ENCODE results near the gene DHX15.

Gene DHX15

DNA sequence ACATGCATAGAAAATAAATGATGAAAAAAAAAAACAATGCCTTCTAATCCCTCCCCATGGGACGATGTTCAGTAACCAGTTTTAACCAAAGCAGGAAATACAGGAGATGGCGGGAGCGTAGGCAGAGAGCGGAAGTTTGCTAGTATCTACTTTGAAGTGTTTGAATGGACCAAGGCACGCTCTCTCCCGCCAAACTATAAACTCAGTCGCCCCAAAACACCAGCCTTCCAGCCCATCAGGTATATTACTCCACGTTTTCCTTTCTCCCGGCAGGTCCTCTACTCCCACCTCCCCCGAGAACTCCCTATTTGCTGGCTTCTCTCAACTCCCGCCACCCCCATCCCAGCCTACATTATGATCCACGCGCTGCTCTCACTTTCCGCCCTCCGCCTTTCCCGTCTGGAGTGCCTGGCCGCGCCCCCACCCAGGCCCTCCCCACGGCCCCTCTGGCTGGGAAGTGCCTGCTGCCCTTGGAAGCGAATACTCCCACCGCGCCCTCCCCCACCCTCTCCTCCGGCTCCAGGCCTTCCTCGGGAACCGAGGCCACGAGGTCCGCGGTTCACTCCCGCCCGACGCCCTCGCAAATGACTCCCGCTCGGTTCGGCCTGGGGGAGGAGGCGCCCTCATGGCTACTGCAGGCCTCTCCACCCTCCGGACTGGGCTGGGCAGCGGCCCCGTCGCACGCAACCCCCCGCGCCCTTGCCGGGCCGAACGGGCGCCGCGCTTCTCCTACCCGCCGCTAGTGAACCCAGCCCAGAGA is 723 bp downstream of the DHX15 start:
- peak; percentile 4 to 21 for DNase-seq (ENCODE audit: low read depth in 2 of 2, low spot score in 1 of 2)

- DNase-seq (ENCODE audit: low read depth in 2 of 2, low spot score in 1 of 2), result no peak
Observed at GRCh38 chr4:24582235-24582832, 2.0 kb downstream of the DHX15 start.

GRCh38 chr4:24578364-24578763 is 6.0 kb downstream of the DHX15 start:
- DNase-seq (ENCODE audit: low read depth in 2 of 2, low spot score in 1 of 2), result no peak

GRCh38 chr4:24576276-24576675 is 8.1 kb downstream of the DHX15 start:
- DNase-seq (ENCODE audit: low read depth in 2 of 2, low spot score in 1 of 2), result no peak

- no peak for DNase-seq (ENCODE audit: low read depth in 2 of 2, low spot score in 1 of 2)
Observed at GRCh38 chr4:24574236-24574635, 10.1 kb downstream of the DHX15 start.

GRCh38 chr4:24573582-24573981 is 10.8 kb downstream of the DHX15 start:
- no peak for DNase-seq (ENCODE audit: low read depth in 2 of 2, low spot score in 1 of 2)

- no peak for DNase-seq (ENCODE audit: low read depth in 2 of 2, low spot score in 1 of 2)
Observed at GRCh38 chr4:24570574-24571236, 13.6 kb downstream of the DHX15 start.

DNA sequence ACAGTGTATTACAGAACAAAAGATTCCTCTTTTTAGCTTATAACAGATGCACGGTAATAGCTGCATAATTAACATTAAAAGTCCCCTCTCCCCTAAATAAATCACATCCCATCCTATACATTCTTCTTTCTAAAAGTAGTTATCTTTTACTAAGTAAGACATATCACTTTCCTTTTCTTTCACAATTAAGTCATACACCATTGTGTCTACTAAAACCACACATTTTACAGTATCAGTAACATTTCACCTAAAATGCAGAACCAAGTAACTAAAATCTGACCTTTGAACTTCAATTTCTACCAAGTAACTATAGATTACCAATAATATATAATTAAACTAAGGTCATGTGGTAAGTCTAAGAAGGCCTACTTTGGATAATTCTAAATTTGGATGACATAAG is 14.2 kb downstream of the DHX15 start:
- no peak for DNase-seq (ENCODE audit: low read depth in 2 of 2, low spot score in 1 of 2)

DNA sequence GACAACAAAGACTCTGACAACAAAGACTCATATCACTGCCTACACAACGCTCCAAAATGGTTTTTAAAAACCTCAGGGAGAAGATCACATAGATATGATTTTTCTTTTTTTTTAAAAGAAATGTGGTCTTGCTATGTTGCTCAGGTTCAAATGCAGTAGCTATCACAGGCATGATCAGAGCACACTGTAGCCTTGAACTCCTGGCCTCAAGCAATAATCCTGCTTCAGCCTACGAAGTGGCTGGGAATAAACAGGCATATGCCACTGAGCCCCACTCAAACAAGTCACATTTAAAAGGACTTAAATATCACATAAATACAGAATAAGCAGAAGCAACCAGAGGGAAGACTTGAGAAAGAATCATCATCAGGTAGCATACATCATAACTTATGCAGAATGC is 14.7 kb downstream of the DHX15 start:
- DNase-seq (ENCODE audit: low read depth in 2 of 2, low spot score in 1 of 2), result no peak

DNA sequence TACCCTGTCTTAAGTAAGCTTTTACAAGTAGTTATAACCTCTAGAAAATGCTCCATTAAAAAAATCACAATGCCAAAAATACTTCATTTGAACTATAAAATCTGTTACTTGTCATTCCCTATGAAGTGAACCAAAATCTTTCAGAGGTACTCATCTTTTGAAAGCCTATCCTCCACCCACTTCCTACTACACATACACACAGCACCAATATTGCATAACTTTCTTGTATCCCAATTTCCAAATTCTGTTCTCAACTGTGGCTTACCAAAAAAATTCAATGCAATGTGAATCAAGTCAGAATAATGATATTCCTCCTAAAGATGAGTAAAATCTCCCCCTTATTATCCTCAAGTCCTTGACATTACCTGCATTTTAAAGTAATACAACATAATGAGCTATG is 15.9 kb downstream of the DHX15 start:
- no peak for DNase-seq (ENCODE audit: low read depth in 2 of 2, low spot score in 1 of 2)

GRCh38 chr4:24565054-24565453 is 19.3 kb downstream of the DHX15 start:
- no peak for DNase-seq (ENCODE audit: low read depth in 2 of 2, low spot score in 1 of 2)

DNA sequence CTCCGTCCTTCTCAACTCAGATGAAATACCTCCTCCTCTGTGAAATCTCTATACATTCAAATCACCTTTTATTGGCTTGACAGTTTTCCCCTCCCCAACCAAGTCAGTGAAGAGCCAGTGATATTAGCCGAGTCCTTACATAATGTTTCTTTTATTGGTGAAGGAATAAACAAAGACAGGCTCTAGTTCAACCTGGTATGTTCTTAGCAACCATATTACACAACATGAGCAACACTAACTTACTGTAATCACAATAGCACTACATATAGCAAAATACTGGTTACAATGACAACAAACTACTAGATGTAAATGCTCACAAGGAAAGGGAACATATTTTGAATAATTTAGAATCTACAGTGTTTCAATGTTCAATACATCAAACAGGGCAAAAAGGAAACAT is 19.9 kb downstream of the DHX15 start:
- no peak for DNase-seq (ENCODE audit: low read depth in 2 of 2, low spot score in 1 of 2)

DNA sequence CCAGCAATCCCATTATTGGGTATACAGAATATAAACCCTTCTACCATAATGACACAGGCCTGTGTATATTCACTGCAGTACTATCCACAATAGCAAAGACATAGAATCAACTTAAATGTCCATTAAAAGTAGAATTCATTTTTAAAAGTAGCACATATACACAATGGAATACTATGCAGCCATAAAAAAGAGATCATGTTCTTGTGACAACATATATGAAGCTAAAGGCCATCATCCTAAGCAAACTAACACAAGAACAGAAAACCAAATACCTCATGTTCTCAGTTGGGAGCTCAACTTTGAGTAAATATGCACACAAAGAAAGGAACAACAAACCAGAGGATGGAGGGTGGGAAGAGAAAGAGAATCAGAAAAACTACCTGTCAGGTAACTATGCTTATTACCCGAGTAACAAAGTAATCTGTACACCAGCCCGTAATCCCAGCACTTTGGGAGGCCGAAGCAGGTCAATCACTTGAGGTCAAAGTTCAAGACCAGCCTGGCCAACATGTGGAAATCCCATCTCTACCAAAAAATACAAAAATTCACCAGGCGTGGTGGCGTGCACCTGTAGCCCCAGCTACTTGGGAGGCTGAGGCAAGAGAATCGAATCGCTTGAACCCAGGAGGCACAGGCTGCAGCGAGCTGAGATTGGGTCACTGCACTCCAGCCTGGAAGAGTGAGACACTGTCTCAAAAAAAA is 22.8 kb downstream of the DHX15 start:
- no peak for DNase-seq (ENCODE audit: low read depth in 2 of 2, low spot score in 1 of 2)

- no peak for DNase-seq (ENCODE audit: low read depth in 2 of 2, low spot score in 1 of 2)
Observed at GRCh38 chr4:24560868-24561368, 23.4 kb downstream of the DHX15 start.

GRCh38 chr4:24559889-24560288 is 24.5 kb downstream of the DHX15 start:
- no peak for DNase-seq (ENCODE audit: low read depth in 2 of 2, low spot score in 1 of 2)

- DNase-seq (ENCODE audit: low read depth in 2 of 2, low spot score in 1 of 2), result no peak
Observed at GRCh38 chr4:24559032-24559821, 25.1 kb downstream of the DHX15 start.

GRCh38 chr4:24557026-24558025 is 27.0 kb downstream of the DHX15 start:
- DNase-seq (ENCODE audit: low read depth in 2 of 2, low spot score in 1 of 2), result no peak

- DNase-seq (ENCODE audit: low read depth in 2 of 2, low spot score in 1 of 2), result no peak
Observed at GRCh38 chr4:24551492-24552289, 32.7 kb downstream of the DHX15 start.
